Measurements from ENCODE around the gene FHOD3.

DNA sequence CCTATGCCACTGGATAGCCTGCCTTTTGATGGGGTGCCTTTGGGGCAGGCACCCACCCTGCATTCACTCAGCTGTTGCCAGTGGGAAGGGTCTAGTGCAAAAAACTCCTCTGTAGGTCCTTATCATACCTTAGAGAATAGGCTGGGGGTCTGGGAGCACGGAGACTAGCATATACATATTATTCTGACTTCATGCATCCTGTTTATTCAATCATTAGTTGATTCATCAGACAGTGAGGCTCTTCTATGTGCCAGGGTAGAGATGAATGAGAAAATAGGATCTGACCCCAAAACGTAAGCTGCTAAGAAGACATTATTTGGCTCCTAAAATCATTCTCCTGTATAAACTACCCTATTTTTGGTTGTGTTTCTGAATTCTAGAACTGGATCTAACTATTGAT, 378.0 kb downstream of the FHOD3 start:
- TF ChIP-seq TAF1 (IDR thresholded peaks at IDR 0.05; ENCODE audit: borderline replicate concordance, insufficient read depth, low read length) (no peak), SIN3A (IDR thresholded peaks at IDR 0.05; ENCODE audit: borderline replicate concordance, insufficient read depth, low read length) (no peak), POLR2AphosphoS5 (IDR thresholded peaks at IDR 0.05; ENCODE audit: low read depth, low read length) (no peak), FOXP2 (optimal IDR thresholded peaks at IDR 0.05; ENCODE audit: borderline replicate concordance, extremely low read depth, extremely low read length, insufficient read depth) (no peak)
- TF ChIP-seq, protein P1, sequence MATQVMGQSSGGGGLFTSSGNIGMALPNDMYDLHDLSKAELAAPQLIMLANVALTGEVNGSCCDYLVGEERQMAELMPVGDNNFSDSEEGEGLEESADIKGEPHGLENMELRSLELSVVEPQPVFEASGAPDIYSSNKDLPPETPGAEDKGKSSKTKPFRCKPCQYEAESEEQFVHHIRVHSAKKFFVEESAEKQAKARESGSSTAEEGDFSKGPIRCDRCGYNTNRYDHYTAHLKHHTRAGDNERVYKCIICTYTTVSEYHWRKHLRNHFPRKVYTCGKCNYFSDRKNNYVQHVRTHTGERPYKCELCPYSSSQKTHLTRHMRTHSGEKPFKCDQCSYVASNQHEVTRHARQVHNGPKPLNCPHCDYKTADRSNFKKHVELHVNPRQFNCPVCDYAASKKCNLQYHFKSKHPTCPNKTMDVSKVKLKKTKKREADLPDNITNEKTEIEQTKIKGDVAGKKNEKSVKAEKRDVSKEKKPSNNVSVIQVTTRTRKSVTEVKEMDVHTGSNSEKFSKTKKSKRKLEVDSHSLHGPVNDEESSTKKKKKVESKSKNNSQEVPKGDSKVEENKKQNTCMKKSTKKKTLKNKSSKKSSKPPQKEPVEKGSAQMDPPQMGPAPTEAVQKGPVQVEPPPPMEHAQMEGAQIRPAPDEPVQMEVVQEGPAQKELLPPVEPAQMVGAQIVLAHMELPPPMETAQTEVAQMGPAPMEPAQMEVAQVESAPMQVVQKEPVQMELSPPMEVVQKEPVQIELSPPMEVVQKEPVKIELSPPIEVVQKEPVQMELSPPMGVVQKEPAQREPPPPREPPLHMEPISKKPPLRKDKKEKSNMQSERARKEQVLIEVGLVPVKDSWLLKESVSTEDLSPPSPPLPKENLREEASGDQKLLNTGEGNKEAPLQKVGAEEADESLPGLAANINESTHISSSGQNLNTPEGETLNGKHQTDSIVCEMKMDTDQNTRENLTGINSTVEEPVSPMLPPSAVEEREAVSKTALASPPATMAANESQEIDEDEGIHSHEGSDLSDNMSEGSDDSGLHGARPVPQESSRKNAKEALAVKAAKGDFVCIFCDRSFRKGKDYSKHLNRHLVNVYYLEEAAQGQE (IDR thresholded peaks at IDR 0.05; ENCODE audit: insufficient read depth in 1 of 2, low read depth in 2 of 2, low read length in 2 of 2) = no peak

All from PFSK-1 (cell line).